ENCODE measurements around the gene DEPP1. TPM values are rescaled to one million over a fixed set of nuclear protein-coding genes. Genes with fewer than 3 reads are reported as not detected.

The DEPP1 gene
- total RNA-seq, 2 donors from 2014 or later = 13.4 to 17.1 TPM

DNA sequence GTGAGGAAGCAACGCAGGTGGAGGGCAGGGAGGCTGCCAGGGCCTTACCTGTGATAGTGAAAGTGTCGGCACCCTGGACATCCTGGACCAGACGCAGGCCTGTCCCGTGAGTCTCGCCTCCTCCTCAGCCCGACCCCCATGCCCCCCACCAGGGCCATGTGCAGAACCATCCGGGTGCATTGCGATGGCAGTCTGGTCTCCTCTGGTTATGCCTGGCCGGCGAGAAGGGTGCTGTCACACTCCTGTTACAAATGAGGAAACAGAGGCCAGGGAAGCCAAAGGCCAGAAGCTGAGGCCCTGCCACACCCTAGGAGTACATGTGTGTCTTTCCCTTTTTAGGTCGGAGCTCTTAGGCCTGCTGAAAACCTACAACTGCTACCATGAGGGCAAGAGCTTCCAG is 7.2 kb downstream of the DEPP1 start:
- DNase-seq (peak in 1 of 2 donors; percentile 24), ATAC-seq (no peak)
- intact Hi-C loops (cut with DNase I, micrococcal nuclease) = no loop called here

DNA sequence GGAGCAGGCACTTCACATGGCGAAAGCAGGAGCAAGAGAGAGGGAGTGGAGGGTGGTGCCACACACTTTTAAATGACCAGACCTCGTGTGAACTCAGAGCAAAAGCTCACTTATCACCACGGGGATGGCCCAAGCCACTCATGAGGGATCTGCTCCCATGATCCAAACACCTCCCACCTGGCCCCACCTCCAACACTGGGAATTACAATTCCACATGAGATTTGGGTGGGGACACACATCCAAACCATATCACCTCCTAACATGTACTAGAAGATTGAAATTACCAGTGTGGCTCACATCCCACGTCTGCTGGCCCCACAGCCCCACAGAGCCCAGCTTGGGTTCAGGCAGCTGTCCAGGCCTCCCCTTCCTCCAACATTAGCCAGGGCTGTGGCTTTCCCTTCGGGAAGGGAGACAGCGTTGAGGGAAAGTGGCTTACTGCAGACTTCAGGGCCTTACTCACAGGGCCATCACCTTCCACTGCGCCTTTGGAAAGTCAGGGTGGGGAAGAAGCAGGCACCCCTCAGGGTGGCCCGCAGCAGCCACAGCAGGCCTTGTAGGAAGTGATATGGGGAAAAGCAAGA is 7.7 kb downstream of the DEPP1 start:
- ATAC-seq = no peak
- intact Hi-C loops (cut with DNase I, micrococcal nuclease) = no loop called here
- DNase-seq = peak in 1 of 2 donors; percentile 14

DNA sequence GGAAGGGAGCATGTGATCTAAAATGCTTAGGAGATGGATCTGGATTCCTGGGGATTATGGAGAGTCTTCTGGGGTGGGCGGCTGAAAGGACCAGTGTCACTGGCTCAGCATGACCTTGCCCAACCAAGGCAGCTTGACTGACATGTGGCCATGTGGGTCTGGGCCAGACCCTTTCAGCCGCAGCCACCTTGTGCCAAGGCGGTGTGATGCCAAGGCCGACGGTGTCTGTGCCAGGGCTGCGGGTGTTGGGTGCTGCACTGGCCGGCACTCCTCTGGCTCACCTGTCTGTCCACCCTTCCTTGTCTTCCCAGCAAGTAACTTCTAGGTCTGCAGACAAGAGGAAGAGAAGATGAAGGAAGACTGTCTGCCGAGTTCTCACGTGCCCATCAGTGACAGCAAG is 8.8 kb downstream of the DEPP1 start:
- ATAC-seq = no peak
- DNase-seq = no peak
- intact Hi-C loops (cut with DNase I, micrococcal nuclease) = no loop called here

DNA sequence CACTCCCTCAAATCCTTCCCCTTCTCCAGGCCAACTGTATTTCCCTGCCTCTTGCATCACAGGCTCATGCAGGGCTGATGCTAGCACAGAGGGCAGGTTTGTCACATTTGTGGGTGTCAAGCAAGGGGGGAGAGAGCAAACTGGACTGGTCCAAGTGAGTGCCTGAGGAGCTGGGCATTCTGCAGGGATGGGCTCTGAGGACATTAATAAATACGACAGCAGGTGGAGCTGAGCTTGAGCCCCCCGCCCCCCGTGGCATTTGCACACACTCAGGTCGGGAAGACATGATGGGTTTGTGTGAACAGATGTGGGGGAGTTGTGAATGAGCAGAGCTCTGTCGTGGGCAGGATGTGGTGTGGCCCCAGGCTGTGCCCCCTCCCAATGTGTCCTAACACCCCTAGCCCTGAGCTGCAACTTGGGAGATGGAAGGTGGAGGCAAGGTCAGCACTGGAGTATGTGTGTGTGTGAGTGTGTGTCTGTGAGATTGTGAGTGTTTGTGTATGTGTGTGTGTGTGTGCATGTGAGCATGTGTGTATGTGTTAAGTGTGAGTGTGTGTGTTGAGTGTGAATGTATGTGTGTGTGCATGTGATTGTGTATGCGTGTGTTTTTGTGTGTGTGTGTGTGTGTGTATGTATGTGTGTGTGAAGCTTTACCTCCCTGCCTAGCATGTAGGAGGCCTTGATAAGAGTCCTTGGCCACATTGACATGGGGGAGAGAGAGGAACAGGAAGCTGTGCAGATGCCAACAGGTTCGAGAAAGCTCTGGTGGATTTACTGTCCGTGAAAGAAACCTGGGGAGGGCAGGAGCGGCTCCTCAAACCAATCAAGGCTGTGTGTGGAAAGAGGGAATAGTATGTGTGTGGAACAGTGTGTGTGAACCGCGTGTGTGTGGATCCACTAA is 9.9 kb downstream of the DEPP1 start:
- intact Hi-C loops (cut with DNase I, micrococcal nuclease) = no loop called here
- DNase-seq (no peak), ATAC-seq (no peak)

DNA sequence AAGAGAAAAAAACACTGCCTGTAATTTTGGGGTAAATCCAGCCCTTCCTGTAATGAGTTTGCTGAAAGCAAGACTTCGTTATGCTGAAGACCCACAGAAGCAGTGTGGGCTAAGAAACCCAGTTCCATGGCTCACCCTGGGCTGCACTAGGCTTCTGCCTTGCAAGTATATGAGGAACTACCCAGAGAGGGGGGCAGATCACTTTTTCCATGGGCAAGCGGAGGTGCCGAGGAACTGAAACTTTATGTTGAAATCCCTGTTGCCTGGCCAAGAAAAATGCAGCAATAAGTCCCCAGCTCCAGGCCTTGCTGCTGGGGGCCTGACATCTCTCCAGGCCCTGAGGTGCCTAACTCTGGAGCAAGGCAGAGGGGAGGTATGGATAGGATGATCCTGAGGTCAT is 10.5 kb downstream of the DEPP1 start:
- no peak for ATAC-seq
- DNase-seq = no peak
- intact Hi-C loops (cut with DNase I, micrococcal nuclease) = no loop called here

DNA sequence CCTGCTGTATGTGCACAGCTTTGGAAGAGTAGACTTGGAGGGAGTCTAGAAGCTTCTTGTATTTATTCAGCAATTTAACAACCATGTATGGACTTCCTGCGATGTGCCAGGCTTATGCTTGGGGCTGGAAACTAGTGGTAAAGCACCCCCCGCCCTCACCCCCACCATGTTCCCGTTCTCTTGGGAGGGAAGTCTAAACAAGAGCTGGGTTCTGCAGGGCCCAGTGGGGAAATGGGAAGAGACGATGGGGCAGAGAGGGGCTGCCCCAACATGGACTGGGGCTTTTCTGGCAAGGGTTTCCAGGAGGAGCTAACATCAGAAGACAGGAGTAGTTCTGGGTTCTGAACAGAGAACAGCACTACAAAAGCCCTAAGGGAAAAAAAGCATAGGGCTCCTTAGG is 11.0 kb downstream of the DEPP1 start:
- DNase-seq (peak in 1 of 2 donors; percentile 47), ATAC-seq (no peak)
- intact Hi-C loops (cut with DNase I, micrococcal nuclease) = no loop called here

DNA sequence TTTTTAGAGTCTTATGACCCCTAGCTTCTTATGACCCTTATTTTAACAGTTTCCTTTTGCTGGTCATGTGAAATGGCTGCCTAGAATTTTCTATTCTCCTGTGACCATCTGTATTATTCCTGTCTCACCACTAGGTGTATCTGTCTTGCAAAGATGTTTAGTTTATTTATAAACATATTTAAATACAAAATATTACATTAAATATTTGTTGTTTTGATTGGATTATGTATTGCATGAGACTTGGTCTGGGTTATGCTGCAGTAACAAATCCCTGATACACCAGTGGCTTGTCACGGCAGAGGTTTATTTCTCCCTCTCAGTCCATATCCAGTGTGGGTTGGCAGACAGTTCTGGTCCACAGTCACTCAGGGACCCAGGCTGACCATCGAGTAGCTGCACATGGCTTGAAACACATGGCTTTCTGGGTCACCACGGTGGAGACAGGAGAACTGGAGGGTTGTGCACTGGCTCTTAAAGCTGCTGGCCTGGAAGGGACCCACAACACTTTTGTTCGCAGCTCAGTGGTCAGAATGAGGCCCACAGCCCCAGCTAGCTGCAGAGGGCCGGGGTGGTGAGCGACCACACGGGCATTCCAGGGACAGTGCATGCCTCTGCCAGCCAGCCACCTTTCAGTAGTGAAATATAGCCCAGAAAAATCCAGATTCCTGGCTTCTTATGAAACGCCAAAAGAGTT is 11.6 kb downstream of the DEPP1 start:
- intact Hi-C loops (cut with DNase I, micrococcal nuclease) = no loop called here
- DNase-seq = no peak
- no peak for ATAC-seq

DNA sequence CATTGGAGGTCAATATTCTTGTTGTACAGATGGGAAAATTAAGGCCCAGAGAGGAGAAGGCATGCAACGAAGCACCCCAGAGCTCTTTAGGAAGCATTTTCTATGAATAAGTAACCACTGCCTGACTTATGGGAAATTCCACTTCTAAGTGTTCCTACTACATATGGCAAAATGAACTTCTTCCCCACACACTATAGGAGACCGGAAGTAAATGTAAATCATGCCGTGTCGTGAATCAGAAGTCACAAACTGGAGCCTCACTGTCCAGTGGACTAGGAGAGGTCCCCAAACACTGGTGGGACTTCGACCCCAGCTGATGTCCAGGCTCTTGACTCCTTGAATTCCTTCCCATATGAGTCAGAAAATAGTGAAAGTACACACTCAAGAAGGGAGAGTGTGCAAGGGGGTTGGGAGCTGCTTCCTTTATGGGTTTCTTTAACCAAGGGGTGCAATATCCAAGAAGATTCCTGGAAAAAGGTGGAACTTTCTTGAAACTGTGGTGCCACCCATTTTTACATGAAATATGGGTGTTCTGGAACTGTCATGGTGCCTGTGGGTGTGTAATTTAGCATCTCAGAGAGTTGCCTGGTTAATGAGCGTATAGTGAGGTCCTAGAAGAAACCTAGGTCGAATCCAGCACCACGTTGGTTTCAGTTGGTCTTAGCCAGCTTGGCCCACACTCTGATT is 12.3 kb downstream of the DEPP1 start:
- no peak for DNase-seq
- intact Hi-C loops (cut with DNase I, micrococcal nuclease) = no loop called here
- ATAC-seq = no peak

DNA sequence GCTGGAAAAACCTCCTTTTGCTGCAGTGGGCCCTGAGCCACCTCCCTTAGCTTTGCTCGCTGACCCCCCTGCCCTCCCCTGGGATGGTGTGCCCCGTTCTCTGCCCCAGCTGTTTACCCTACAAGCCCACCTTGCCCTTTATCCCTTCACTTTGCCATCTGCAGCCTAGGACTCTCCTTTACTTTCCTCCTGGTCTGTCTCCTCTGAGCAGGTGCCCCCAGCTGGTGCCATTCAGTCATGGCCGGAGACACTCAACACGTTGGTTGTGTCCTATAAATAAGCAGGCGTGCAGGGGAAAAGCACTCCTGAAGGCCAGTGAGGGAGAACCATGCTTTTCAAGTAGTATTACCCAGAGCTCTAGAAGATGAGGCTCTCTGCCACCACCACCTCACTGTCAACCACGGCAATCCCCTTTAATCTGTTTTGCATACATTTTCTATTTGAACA is 12.9 kb downstream of the DEPP1 start:
- ATAC-seq = no peak
- no peak for DNase-seq
- intact Hi-C loops (cut with DNase I, micrococcal nuclease) = no loop called here

DNA sequence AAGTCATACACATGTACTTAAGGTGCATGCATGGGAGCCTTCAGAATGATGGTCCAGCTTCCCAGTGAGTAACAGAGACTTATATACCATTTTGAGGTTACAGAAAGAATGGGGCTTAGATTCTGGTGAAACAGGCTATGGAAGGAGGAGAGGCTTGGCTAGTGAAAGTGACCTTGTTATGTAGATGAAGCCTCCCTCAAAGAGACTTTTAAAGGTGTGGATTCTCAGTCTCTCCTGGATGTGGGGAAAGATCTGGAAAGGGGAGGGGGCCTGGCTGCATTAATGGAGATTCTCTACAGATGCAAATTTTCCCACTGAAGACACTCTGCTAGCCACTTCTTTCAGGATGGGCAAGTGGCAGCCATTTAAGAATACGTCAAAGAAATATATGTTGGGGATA is 13.5 kb downstream of the DEPP1 start:
- ATAC-seq = no peak
- DNase-seq = no peak
- intact Hi-C loops (cut with DNase I, micrococcal nuclease) = no loop called here

DNA sequence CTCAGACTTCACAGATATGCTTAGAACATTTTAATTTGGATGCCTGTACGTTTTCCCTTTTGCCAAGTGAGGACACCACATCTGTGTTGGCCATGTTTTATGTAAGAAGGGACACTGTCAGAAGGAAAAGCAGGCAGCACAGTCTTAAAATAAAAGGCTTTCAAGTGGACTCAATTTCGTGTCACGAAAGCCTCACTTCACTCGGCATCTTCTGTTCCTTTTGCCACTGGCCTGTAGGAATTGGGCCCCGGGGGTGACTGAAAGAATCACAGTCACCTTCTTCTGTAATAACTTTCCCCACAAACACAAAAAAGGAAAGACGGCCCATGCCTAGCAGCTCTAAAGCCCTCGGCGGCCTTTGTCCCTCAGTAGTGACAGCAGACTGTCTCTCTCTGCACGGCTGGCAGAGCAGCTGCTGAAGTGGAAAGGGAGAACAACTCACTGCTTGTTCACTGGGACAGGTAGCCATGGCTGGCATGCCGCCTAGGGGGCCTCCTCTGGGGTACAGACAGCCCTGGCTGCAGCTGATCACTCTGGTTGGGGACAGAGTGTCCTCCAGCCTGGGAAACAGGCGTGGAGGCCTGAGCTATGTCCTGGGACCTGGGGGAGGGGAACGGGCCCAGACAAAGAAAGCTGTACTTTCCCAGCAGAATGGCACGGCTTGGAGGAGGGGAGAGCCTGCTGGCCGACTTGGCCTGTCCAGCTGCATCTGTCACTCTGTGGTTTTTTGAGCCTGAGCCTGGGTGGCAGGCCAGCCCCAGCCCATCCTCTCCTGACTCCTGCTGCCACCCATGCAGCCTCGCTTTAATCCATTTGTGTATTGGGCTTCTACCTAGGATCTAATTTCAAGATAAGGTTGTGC is 14.6 kb downstream of the DEPP1 start:
- ATAC-seq = no peak
- peak; percentile 59 to 65 for DNase-seq
- intact Hi-C loops (cut with DNase I, micrococcal nuclease) = no loop called here

DNA sequence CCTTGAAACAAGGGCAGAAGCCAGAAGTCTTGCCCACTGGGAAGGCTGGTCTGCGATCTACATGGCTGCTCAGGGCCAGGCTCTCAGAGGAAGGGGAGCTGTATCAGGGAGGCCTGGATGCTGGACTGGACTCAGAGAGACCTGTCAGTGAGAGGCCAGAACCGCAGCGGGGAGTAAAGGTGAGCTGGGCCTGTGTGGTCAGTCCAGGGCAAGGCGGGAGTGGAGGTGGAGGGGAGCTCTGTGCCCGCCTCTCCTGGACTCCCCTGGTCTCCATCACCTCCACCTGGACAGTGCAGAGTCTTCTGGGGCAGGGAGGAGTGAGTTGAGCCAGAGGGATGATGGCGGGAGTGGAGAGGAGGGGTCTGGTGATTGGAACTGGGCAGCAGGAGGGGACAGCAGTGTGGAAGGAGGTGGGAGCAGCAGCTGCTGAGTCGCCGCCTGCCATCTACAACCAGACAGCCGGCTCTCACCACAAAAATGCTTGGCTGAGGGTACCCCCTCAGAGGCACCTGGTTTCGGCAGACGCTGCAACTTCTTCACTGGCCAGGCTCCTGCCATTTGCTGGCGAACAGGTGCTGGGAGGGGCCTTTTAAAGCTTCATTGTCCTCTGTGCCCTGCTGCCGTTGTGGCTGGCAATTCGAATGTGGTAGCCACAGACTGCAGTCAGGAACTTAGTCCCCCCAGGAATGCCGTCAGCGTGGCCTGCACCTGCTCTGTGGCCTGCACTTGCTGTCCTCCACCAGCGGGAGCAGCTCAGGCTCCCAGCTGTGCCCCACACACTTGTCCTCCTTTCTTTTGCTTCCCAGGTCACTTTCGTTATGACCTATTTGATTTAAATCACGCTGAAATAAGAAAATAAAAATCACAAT is 15.5 kb downstream of the DEPP1 start:
- peak; percentile 16 for ATAC-seq
- peak in 1 of 2 donors; percentile 62 for DNase-seq
- intact Hi-C loops (cut with DNase I, micrococcal nuclease) = no loop called here

DNA sequence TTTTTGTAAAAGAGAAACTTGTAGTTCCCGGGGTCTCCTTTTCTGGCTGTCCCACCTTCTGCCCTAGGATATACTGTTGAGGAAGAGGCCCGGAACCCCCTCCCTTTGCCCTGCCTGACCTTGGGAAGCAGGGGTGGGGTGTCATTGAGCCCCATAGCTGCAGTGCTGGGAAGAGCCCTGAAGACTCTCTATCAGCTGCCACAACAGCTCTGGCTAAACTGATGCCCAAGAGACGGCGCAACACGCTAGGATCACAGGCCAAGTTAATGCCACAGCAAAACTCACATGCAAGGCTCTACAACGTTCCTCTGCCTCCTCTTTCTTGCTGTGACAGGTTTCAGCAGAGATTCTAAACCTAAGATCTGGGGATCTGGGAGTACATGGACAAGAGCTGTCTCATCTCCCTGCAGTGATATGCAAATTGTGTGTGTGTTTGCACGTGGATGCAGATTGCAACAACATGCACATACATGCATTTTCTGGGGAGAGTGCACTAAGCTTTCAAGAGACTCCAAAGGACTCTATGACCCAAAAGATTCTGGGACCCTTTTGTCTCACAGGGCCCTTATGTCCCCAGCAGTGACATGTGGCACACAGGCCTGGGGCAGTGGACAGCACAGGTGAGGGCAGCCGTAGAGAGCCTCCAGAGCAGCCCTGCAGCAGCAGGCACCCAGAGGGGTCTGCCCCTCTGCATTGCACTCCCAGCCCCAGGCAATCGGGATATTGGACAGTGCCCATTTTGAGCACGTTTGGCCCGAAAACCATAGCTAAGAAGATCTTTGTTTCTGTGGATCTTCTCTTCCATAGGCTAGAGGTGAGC is 16.5 kb downstream of the DEPP1 start:
- ATAC-seq (no peak), DNase-seq (no peak)
- intact Hi-C loops (cut with DNase I, micrococcal nuclease) = no loop called here

DNA sequence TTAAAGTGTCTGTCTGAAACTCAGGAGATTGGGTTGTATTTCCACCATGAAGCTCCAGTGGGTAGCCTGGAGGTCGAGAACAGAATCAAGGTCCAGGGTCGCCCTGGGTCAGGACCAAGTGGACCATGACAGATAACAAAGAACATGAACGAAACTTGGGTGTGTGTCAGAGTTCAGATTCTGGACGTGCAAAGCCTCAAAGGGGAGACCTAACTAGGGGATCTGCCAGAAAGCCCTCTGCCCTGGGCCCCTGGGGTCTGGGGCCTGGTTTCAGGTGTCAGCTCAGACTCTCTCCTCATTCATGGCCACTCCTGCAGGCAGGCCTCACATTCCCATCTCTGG is 17.4 kb downstream of the DEPP1 start:
- ATAC-seq (no peak), DNase-seq (no peak)
- intact Hi-C loops (cut with DNase I, micrococcal nuclease) = no loop called here

DNA sequence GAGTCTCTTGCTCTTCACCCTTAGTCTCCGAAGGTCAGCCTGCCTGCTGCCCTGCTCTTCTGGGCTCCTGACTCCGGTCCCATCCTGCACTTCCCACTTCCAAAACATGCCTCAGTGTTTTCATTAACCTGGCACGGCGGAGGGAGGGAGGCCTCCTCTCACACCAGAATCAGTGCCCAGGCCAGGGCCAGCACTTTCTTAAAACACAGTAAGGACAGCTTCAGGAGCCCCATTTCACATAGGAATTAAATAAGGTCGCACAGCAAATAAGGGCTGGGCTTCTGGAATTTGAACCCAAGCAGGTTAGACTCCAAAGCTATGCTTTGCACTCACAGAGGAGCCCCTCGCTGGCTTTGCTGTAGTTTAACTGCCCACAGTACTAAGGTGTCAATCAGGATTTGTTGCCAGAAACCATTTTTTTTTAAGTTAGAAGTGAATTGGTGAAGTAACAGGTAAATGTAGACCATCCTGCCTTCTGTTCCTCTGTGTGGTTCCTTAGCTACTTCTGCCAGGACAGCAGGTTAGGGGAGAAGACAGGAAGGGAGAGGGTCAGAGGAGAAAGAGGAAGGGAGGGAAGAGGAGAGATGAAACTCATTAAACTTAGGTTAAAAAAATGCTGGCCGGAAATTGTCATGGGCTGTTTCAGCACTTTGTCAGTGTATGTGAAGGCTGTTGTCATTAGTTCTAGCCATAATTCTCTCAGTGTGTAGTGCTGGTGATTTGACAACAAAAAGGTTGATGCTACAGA is 18.0 kb downstream of the DEPP1 start:
- intact Hi-C loops (cut with DNase I, micrococcal nuclease) = no loop called here
- ATAC-seq = no peak
- no peak for DNase-seq

DNA sequence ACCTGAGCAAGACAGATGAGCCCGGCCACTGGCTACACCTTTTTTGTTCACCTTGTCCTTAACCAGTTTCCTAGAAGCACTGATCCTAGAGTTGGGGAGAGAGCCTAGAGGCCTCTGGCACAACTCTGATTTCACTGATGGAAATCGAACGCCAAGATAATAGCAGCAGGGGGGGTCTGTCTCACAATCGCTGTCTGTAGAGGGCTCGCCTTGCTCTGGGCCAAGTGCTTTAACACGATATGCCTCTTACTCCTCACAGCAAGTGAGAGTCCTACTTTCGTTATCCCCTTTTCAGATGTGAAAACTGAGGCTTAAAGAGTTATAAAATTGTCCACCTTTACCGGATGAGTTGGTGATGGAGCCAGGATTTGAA is 18.5 kb downstream of the DEPP1 start:
- DNase-seq (no peak), ATAC-seq (peak; percentile 1)
- intact Hi-C loops (cut with DNase I, micrococcal nuclease) = no loop called here

Measured in left colon (tissue), 2 donors.